SHP77 treated with DMSO at 0.1 percent for 48 hours (cell line): ENCODE data around the gene TRIM66.

Experiments
- DNase-seq: peaks from one replicate; lab custom pipeline; 2025; lab: John Stamatoyannopoulos, UW

The TRIM66 gene

GRCh38 chr11:8566613-8567210, 115.8 kb downstream of the TRIM66 start:
- no peak for DNase-seq

- DNase-seq: no peak
These were observed 117.9 kb downstream of the TRIM66 start for GRCh38 chr11:8564526-8564925.
